Trophoblast cell (in vitro differentiated cells and primary cell): Measurements from ENCODE around the gene NPLOC4.

Source experiments
- DNase-seq, 2 donors: peaks; one replicate each; pipeline ENCODE4 v3.0.0-alpha.2; 2016
- H2AFZ ChIP-seq: 2 replicates; pipeline ENCODE4 v1.6.1; 2013; ENCODE audit warnings: low read length, moderate library complexity, mild to moderate bottlenecking; ENCODE audit not compliant: insufficient read depth, poor library complexity
- H2AK5ac ChIP-seq: 2 replicates; pipeline ENCODE4 v1.6.1; 2013; ENCODE audit warnings: mild to moderate bottlenecking, low read length
- H2BK120ac ChIP-seq: 2 replicates; pipeline ENCODE4 v1.6.1; 2013; ENCODE audit warnings: low read length, mild to moderate bottlenecking, moderate library complexity; ENCODE audit not compliant: insufficient read depth, poor library complexity
- H2BK12ac ChIP-seq: 2 replicates; pipeline ENCODE4 v1.6.1; 2013; ENCODE audit warnings: mild to moderate bottlenecking, low read length, moderate library complexity
- H2BK5ac ChIP-seq: 2 replicates; pipeline ENCODE4 v1.6.1; 2013; ENCODE audit warnings: low read length, low read depth, moderate library complexity, mild to moderate bottlenecking; ENCODE audit not compliant: poor library complexity
- H3K14ac ChIP-seq: 2 replicates; pipeline ENCODE4 v1.6.1; 2013; ENCODE audit warnings: mild to moderate bottlenecking, low read length
- H3K18ac ChIP-seq: 2 replicates; pipeline ENCODE4 v1.6.1; 2013; ENCODE audit warnings: mild to moderate bottlenecking, low read length
- H3K23ac ChIP-seq: 2 replicates; pipeline ENCODE4 v1.6.1; 2013; ENCODE audit warnings: low read length
- H3K27ac ChIP-seq: 2 replicates; pipeline ENCODE4 v1.5.1; 2013; ENCODE audit warnings: low read depth, mild to moderate bottlenecking, inconsistent platforms, low read length, moderate library complexity
- H3K27me3 ChIP-seq: 2 replicates; pipeline ENCODE4 v1.6.1; 2013; ENCODE audit warnings: inconsistent platforms, mild to moderate bottlenecking, low read length, moderate library complexity; ENCODE audit not compliant: insufficient read depth
- H3K36me3 ChIP-seq, 2 experiments: 1 replicate in 1 of 2; 2 replicates in 1 of 2; pipeline ENCODE4 v1.6.1; 2013; ENCODE audit warnings: low read length in 2 of 2, mild to moderate bottlenecking in 2 of 2, moderate library complexity in 1 of 2; ENCODE audit not compliant: insufficient read depth in 2 of 2, control insufficient read depth in 1 of 2
- H3K4ac ChIP-seq: 2 replicates; pipeline ENCODE4 v1.6.1; 2013; ENCODE audit warnings: low read depth, mild to moderate bottlenecking, low read length, moderate library complexity
- H3K4me1 ChIP-seq, 2 experiments: 1 replicate in 1 of 2; 2 replicates in 1 of 2; pipeline ENCODE4 v1.6.1; 2013; ENCODE audit warnings: low read length in 2 of 2, mild to moderate bottlenecking in 2 of 2, moderate library complexity in 1 of 2; ENCODE audit not compliant: insufficient read depth in 2 of 2, control insufficient read depth in 1 of 2
- H3K4me2 ChIP-seq: 2 replicates; pipeline ENCODE4 v1.6.1; 2013; ENCODE audit warnings: inconsistent platforms, mild to moderate bottlenecking, low read length, moderate library complexity
- H3K4me3 ChIP-seq: 2 replicates; pipeline ENCODE4 v1.5.1; 2013; ENCODE audit warnings: mild to moderate bottlenecking, low read depth, low read length, inconsistent platforms
- H3K79me1 ChIP-seq: one replicate; pipeline ENCODE4 v1.6.1; 2013; ENCODE audit warnings: low read length
- H3K79me2 ChIP-seq: 2 replicates; pipeline ENCODE4 v1.6.1; 2013; ENCODE audit warnings: low read length, mild to moderate bottlenecking; ENCODE audit not compliant: control insufficient read depth, insufficient read depth, poor library complexity
- H3K9ac ChIP-seq: 2 replicates; pipeline ENCODE4 v1.6.1; 2013; ENCODE audit warnings: mild to moderate bottlenecking, low read length
- H3K9me3 ChIP-seq: 2 replicates; pipeline ENCODE4 v1.6.1; 2013; ENCODE audit warnings: low read depth, mild to moderate bottlenecking, control low read depth, inconsistent platforms, low read length; ENCODE audit not compliant: insufficient read depth
- H4K12ac ChIP-seq: 2 replicates; pipeline ENCODE4 v1.6.1; 2013; ENCODE audit warnings: low read depth, mild to moderate bottlenecking, low read length, moderate library complexity
- H4K8ac ChIP-seq: 2 replicates; pipeline ENCODE4 v1.6.1; 2013; ENCODE audit warnings: low read depth, mild to moderate bottlenecking, low read length, moderate library complexity
- H4K91ac ChIP-seq: one replicate; pipeline ENCODE4 v1.6.1; 2013; ENCODE audit warnings: low read depth, mild to moderate bottlenecking, low read length, moderate library complexity
- WGBS: extraction: QIAGEN DNeasy Blood & Tissue Kit; methylation state at CpG from one replicate; pipeline ENCODE4 v1.1.7; 2013; ENCODE audit warnings: missing lambda C conversion rate; ENCODE audit not compliant: insufficient read length, insufficient coverage; ENCODE audit errors: extremely low coverage; 5-methylcytosine and 5-hydroxymethylcytosine counted together

NPLOC4 gene

GRCh38 chr17:81514739-81515529 lies 122.0 kb downstream of the NPLOC4 start:
- no peaks in the 10 kb centered on the region for H3K27me3 ChIP-seq
- H3K4ac ChIP-seq: peak overlapping the region; percentile 96
- peak overlapping the region; percentile 89 for H3K4me2 ChIP-seq
- H2BK120ac ChIP-seq: peak overlapping the region; percentile 99
- H3K36me3 ChIP-seq: peaks cover 22 to 24% of the 10 kb centered on the region in 2 experiments
- peak overlapping the region; percentile 93 for H4K12ac ChIP-seq
- peaks cover 8% of the 10 kb centered on the region for H3K9me3 ChIP-seq
- DNase-seq: peak; percentile 70 to 81
- H4K91ac ChIP-seq: peak overlapping the region; percentile 97
- peak overlapping the region; percentile 96 for H2BK5ac ChIP-seq
- H3K23ac ChIP-seq: no peak overlapping the region
- no peak overlapping the region for H2BK12ac ChIP-seq
- WGBS: no CpG with 5 or more reads among the region's 82 CpGs
- H4K8ac ChIP-seq: peak overlapping the region; percentile 97
- peaks cover 49% of the 10 kb centered on the region for H3K79me2 ChIP-seq
- H2AFZ ChIP-seq: peak overlapping the region; percentile 86
- H3K27ac ChIP-seq: peak overlapping the region; percentile 97
- H3K18ac ChIP-seq: peak overlapping the region; percentile 94
- H3K9ac ChIP-seq: peak overlapping the region; percentile 95
- peaks cover 37 to 44% of the 10 kb centered on the region in 2 experiments for H3K4me1 ChIP-seq
- peak overlapping the region; percentile 99 for H3K14ac ChIP-seq
- peak overlapping the region; percentile 83 for H3K4me3 ChIP-seq
- H2AK5ac ChIP-seq: peak overlapping the region; percentile 99
- H3K79me1 ChIP-seq: peaks cover 42% of the 10 kb centered on the region

DNA sequence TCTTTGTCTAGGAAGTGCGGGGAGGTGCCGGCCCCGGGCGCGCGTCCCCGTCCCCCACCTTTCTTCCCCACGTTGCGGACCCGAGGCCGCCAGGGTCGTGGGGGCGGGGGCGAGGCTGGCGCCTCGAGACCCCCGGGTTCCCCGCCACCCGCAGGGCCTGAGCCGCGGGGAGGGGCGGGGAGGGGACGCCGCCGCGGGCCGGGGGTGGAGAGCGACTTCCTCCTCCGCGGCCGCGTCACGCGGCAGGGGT lies 122.5 kb downstream of the NPLOC4 start:
- Histone ChIP-seq H3K18ac (peak overlapping the region; percentile 83), H2BK5ac (peak overlapping the region; percentile 99), H4K12ac (peak overlapping the region; percentile 33), H3K9me3 (peaks cover 8% of the 10 kb centered on the region), H3K9ac (peak overlapping the region; percentile 99), H3K4ac (peak overlapping the region; percentile 100), H3K36me3 (peaks cover 25 to 29% of the 10 kb centered on the region in 2 experiments), H3K27ac (peak overlapping the region; percentile 97), H3K23ac (no peak overlapping the region), H3K4me3 (peak overlapping the region; percentile 73), H2BK12ac (peak overlapping the region; percentile 0), H4K91ac (peak overlapping the region; percentile 97), H3K4me1 (peaks cover 37 to 42% of the 10 kb centered on the region in 2 experiments), H2BK120ac (peak overlapping the region; percentile 88), H2AFZ (peak overlapping the region; percentile 42), H3K14ac (peak overlapping the region; percentile 96), H3K27me3 (no peaks in the 10 kb centered on the region), H3K4me2 (peak overlapping the region; percentile 89), H3K79me1 (peaks cover 42% of the 10 kb centered on the region), H2AK5ac (peak overlapping the region; percentile 86), H3K79me2 (peaks cover 51% of the 10 kb centered on the region), H4K8ac (peak overlapping the region; percentile 81)
- no CpG with 5 or more reads among the region's 34 CpGs for WGBS
- DNase-seq: no peak

DNA sequence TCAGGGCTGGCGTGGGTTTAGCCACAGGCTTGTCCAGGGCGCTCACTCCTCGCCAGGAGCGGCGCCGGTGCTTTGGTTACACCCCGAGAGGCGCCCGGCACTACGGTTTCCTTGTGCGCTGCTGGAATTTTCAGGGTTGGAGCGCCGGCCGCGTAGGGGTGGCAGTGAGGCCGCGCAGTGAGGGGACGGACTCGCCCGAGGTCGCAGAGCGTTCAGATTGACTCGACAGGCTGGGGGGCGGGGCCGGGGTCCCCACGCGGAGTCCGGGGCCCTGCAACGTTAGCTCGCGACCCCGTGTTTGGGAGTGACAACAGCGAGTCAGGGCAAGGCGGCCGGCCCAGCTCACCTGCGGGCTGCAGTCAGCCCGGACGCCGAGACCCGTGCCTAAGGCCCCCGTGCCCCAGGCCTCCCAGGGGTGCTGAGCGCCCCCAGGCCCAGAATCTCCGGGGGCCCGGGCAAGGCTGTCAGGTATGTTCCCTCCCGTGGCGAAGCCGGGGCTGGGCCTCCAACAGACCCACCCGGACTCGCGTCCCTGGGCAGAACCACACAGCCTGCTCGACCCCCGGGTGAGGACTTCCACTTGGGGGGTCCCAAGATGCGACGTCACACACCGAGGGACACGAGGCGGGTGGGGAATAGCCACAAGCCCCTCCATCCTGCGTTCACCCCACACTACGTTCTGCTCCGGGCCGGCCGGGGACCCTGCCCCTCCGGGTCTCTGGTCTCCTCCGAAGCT lies 123.0 kb downstream of the NPLOC4 start:
- peak overlapping the region; percentile 83 for H3K18ac ChIP-seq
- H3K4me2 ChIP-seq: peak overlapping the region; percentile 89
- H3K14ac ChIP-seq: peak overlapping the region; percentile 96
- H3K27ac ChIP-seq: peak overlapping the region; percentile 97
- H2AFZ ChIP-seq: peak overlapping the region; percentile 42
- no CpG with 5 or more reads among the region's 64 CpGs for WGBS
- peaks cover 30 to 34% of the 10 kb centered on the region in 2 experiments for H3K36me3 ChIP-seq
- H3K4ac ChIP-seq: peak overlapping the region; percentile 100
- H4K91ac ChIP-seq: peak overlapping the region; percentile 97
- peak overlapping the region; percentile 99 for H3K9ac ChIP-seq
- peaks cover 32 to 37% of the 10 kb centered on the region in 2 experiments for H3K4me1 ChIP-seq
- peaks cover 49% of the 10 kb centered on the region for H3K79me2 ChIP-seq
- H3K4me3 ChIP-seq: peak overlapping the region; percentile 73
- no peak overlapping the region for H3K23ac ChIP-seq
- peak overlapping the region; percentile 99 for H4K8ac ChIP-seq
- H2BK5ac ChIP-seq: peak overlapping the region; percentile 99
- H4K12ac ChIP-seq: peak overlapping the region; percentile 99
- peak overlapping the region; percentile 31 for H2BK12ac ChIP-seq
- DNase-seq: peak; percentile 57 to 77
- peak overlapping the region; percentile 86 for H2AK5ac ChIP-seq
- H2BK120ac ChIP-seq: peak overlapping the region; percentile 88
- H3K27me3 ChIP-seq: no peaks in the 10 kb centered on the region
- peaks cover 8% of the 10 kb centered on the region for H3K9me3 ChIP-seq
- peaks cover 39% of the 10 kb centered on the region for H3K79me1 ChIP-seq

DNA sequence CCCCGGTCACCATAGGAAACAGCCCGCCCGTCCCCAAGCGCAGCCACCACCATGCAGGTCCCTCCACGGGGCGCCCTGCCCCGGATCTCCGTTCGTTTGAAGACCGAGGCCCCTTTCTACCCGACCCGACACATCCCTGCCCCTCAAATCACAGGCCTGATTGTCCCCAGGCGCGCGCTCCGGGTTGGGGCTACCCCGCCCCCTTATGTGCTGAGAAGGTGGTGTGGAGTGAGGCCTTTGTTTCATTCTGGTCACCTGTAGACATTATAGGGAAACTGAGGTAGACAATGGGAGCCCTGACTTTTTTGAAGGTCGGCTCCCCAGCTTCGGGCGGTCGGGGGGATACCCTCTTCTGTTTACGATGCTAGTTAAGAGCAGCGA lies 123.5 kb downstream of the NPLOC4 start:
- no CpG with 5 or more reads among the region's 23 CpGs for WGBS
- Histone ChIP-seq H4K91ac (peak overlapping the region; percentile 97), H2AFZ (peak overlapping the region; percentile 77), H4K12ac (peak overlapping the region; percentile 99), H3K79me2 (peaks cover 49% of the 10 kb centered on the region), H3K9me3 (peaks cover 8% of the 10 kb centered on the region), H3K4ac (peak overlapping the region; percentile 100), H3K27me3 (no peaks in the 10 kb centered on the region), H3K9ac (peak overlapping the region; percentile 99), H3K4me1 (peaks cover 30 to 32% of the 10 kb centered on the region in 2 experiments), H3K14ac (peak overlapping the region; percentile 96), H2BK12ac (peak overlapping the region; percentile 83), H3K4me3 (peak overlapping the region; percentile 73), H2BK5ac (peak overlapping the region; percentile 98), H3K79me1 (peaks cover 39% of the 10 kb centered on the region), H3K4me2 (peak overlapping the region; percentile 89), H3K18ac (peak overlapping the region; percentile 99), H3K27ac (peak overlapping the region; percentile 97), H4K8ac (peak overlapping the region; percentile 99), H2AK5ac (peak overlapping the region; percentile 100), H3K36me3 (peaks cover 30 to 38% of the 10 kb centered on the region in 2 experiments), H2BK120ac (peak overlapping the region; percentile 88), H3K23ac (no peak overlapping the region)
- DNase-seq: peak in 1 of 2 donors; percentile 46
